ENCODE results near the gene ARID4B. TPM values are rescaled to one million over a fixed set of nuclear protein-coding genes. Genes with fewer than 3 reads are reported as not detected.

Gene ARID4B
- total and polyA plus RNA-seq, 2 donors (not counting 3 experiments of a cell fraction or from before 2014, with no cell fraction given), result 6.7 to 40.7 TPM

DNA sequence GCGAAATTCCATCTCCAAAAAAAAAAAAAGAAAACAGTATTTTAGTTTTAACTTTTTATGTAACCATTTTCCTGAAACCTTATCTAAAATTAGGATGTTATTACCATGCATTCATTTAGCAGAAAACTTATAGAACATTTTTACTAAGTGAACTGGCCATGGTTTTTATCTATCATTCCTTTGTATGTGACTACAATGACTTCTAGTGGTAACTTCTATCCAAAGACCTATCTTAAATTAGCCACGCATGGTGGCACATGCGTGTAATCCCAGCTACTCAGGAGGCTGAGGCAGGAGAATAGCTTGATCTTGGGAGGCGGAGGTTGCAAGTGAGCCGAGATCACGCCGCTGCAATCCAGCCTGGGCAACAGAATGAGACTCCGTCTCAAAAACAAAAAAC lies 11.8 kb upstream of the ARID4B start:
- no peak overlapping the region for H2AFZ ChIP-seq (ENCODE audit: low read depth, low read length)
- no peaks in the 10 kb centered on the region for H3K9me1 ChIP-seq (replicated peaks; ENCODE audit: control insufficient read depth, extremely low read depth, insufficient read depth, low read length)
- ChIA-PET CTCF (interaction anchor here (1.0 kb wide), 1 partner anchor 77 kb away, joined by 4 read pairs; no protein-coding TSS in a partner anchor), POLR2A (no interaction called here)
- dilution Hi-C loops (cut with MboI; ENCODE audit: extremely low pct_ligation_motif_present, low sequenced_read_pairs), result no loop called here
- H3K27me3 ChIP-seq (ENCODE audit: control insufficient read depth in 2 of 2, insufficient read depth in 2 of 2, low read length in 2 of 2), result no peaks in the 10 kb centered on the region
- H3K79me2 ChIP-seq (ENCODE audit: control insufficient read depth, insufficient read depth, low read length), result no peaks in the 10 kb centered on the region
- FAIRE-seq, result peak; percentile 49
- TF ChIP-seq MYC (IDR thresholded peaks at IDR 0.05; ENCODE audit: low read depth, low read length) (no peak), GATA2 (IDR thresholded peaks at IDR 0.05; ENCODE audit: insufficient read depth, insufficient read length, low read depth, low read length) (no peak), JUN (IDR thresholded peaks at IDR 0.05; ENCODE audit: borderline replicate concordance, insufficient read depth, insufficient read length, low read depth) (no peak), POLR2A (IDR thresholded peaks at IDR 0.05; ENCODE audit: low read depth, low read length) (no peak), FOS (IDR thresholded peaks at IDR 0.05; ENCODE audit: borderline replicate concordance, insufficient read depth, low read length) (no peak), EZH2 (IDR thresholded peaks at IDR 0.05; ENCODE audit: borderline replicate concordance, low read depth, low read length, severe bottlenecking) (no peak)
- TF ChIP-seq, protein P1, sequence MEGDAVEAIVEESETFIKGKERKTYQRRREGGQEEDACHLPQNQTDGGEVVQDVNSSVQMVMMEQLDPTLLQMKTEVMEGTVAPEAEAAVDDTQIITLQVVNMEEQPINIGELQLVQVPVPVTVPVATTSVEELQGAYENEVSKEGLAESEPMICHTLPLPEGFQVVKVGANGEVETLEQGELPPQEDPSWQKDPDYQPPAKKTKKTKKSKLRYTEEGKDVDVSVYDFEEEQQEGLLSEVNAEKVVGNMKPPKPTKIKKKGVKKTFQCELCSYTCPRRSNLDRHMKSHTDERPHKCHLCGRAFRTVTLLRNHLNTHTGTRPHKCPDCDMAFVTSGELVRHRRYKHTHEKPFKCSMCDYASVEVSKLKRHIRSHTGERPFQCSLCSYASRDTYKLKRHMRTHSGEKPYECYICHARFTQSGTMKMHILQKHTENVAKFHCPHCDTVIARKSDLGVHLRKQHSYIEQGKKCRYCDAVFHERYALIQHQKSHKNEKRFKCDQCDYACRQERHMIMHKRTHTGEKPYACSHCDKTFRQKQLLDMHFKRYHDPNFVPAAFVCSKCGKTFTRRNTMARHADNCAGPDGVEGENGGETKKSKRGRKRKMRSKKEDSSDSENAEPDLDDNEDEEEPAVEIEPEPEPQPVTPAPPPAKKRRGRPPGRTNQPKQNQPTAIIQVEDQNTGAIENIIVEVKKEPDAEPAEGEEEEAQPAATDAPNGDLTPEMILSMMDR (IDR thresholded peaks at IDR 0.05; ENCODE audit: extremely low read depth in 1 of 2, insufficient read depth in 1 of 2, low read depth in 1 of 2, low read length in 2 of 2), result no peak
- TF ChIP-seq, protein P2, sequence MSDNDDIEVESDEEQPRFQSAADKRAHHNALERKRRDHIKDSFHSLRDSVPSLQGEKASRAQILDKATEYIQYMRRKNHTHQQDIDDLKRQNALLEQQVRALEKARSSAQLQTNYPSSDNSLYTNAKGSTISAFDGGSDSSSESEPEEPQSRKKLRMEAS (IDR thresholded peaks at IDR 0.05; ENCODE audit: insufficient read depth, insufficient read length), result no peak
- H3K9ac ChIP-seq (replicated peaks; ENCODE audit: extremely low read depth, insufficient read depth, low read length), result no peak overlapping the region
- intact Hi-C loops (cut with micrococcal nuclease), result no loop called here
- peaks cover 6 to 11% of the 10 kb centered on the region in 2 experiments for H3K36me3 ChIP-seq (ENCODE audit: control insufficient read depth in 2 of 2, extremely low read depth in 1 of 2, insufficient read depth in 2 of 2, low read length in 2 of 2)
- no peaks in the 10 kb centered on the region for H3K4me1 ChIP-seq (ENCODE audit: control insufficient read depth, extremely low read depth, insufficient read depth, low read length)
- H4K20me1 ChIP-seq (replicated peaks; ENCODE audit: control insufficient read depth, extremely low read depth, insufficient read depth, low read length), result no peaks in the 10 kb centered on the region
- no peaks in the 10 kb centered on the region for H3K9me3 ChIP-seq (replicated peaks; ENCODE audit: control insufficient read depth, insufficient read depth, low read length)
- no peak overlapping the region for H3K27ac ChIP-seq (ENCODE audit: insufficient read depth, low read depth, low read length)
- no peak overlapping the region for H3K4me3 ChIP-seq (replicated peaks in 1 of 3; ENCODE audit: insufficient read depth in 1 of 3, low read depth in 1 of 3, low read length in 3 of 3)
- DNase-seq (ENCODE audit: low read depth, low spot score), result no peak
- H3K4me2 ChIP-seq (ENCODE audit: insufficient read depth, low read length), result no peak overlapping the region
- BruUV-seq (replicated peaks), result no TSS peak
